Measurements from ENCODE around the gene ZNF44. TPM values are rescaled to one million over a fixed set of nuclear protein-coding genes. Genes with fewer than 3 reads are reported as not detected.
"Not testable (repeated sequence)": the region's sequence is repeated elsewhere in the genome, so short reads cannot be mapped to it uniquely, and the experiment has no call there.

Gene ZNF44
- total RNA-seq = 10 to 100 TPM; 71.2 to 73.8 TPM
- polyA plus RNA-seq = 10 to 100 TPM; 15.4 to 23.4 (median 20.9) TPM
- total RNA-seq = 20.1 to 150 (median 74.6) reads per million in 6 experiments

DNA sequence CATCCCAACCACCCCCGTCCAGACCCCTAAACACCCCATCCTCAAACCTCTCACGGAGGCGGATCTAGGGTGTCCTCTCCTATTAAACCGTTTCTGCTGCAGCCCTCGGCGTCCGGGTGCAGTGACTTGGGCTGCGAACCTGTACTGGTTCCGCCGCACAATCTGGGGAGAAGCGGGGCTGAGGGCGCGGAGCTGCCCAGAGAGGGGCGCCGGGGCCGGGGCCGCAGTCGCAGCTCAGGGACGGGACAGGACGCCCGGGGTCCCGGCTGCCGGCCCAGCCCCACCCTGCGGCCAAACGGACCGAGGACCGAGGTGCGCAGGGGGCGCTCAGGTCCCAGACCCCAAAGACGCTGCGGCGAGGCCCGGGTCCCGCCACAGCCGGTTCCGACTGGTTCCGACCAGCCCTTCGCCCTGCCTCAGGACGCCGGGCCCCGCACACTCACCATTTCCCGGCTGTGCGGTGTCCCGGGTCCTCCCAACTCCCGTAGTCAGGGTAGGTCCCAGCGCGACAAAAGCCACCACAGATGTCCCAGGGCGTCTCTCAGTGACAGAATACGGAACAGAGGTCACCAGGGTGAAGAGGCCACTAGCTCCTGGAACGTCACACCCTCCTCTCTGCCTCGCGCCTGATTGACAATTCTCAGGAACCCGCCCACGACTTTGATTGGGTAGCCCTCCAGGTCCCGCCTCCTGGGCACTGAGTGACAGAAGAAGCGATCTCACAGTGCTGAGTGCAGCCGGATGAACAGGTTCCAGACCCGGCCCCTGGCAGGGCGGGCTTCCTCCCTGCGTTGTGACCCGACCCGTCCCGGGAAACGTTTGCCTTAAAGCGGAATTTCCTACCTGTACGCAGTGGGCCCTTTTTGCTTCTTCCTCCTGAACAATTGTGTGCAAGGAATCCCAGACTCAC is at the start of gene ZNF44:
TSS of gene ZNF44 (minus strand) at position 635 of the 910 bp plus-strand sequence. CDS start at position 446, 189 bp downstream.
- Mint-ChIP-seq H3K4me1 (peaks cover 20 to 44% (median 40%) of the 10 kb centered on the region in 4 donors), H3K9me3 (no peaks in the 10 kb centered on the region), H3K4me3 (peak within 1 kb of the TSS; percentile 91 to 100 (median 98)), H3K27ac (peak within 1 kb of the TSS; percentile 91 to 99 (median 98)), H3K27me3 (no peaks in the 10 kb centered on the region), H3K36me3 (peaks cover 0 to 13% (median 5%) of the 10 kb centered on the region in 3 donors)
- POLR2A ChIA-PET = interaction anchor here (0.6 to 6.8 kb wide), 13 partner anchors 10 to 498 kb away, joined by 3 to 135 read pairs (median 3); partner anchors contain the start of genes ZNF136, ZNF442 and ZNF563
- peak; percentile 94 to 98 for ATAC-seq
- DNase-seq = peak; percentile 82 to 98 (median 95)

DNA sequence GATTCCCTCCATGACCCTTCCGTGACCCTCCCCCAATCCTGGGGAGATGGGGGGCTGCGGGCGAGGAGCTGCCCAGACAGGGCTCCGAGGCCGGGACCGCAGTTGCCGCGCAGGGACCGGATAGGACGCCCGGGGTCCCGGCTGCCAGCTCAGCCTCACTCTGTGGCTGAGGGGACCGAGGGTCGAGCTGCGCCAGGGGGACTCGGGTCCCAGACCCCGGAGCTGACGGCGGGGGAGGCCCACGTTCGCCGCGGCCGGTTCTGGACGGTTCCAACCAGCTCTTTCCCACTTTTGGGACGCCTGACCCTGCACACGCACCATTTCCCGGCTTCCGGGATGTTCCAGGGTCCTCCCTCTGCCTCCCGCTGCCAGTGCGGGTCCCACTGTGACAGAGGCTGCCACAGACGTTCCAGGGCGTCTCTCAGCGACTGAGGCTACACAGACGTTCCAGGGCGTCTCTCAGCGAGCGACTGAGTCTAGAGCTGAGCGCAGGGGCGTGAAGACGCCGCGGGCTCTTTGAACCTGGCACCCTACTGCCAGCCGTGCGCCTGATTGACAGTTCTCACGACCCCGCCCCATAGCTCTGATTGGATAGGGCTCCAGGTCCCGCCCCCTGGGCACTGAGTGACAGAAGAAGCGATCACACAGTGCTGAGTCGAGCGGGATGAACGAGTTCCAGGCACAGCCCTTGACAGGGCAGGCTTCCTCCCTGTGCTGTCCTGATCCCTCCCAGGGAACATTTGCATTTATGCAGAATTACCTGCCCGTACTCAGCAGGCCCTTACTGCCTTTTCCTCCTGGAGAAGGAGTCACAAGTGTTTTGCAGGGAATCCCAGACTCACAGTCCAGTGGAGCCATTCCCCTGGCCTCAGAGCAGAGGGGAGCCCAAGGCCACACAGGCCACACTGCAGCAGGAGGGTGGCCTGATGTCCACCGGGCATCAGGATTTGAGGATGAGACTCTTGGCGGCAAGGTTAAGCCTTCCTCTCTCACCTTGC is 38.8 kb upstream of the ZNF44 start, which contains the start of gene ZNF563:
TSS of gene ZNF563 (minus strand) at position 472 of the 998 bp plus-strand sequence. CDS start at position 321, 151 bp downstream.
- Mint-ChIP-seq H3K36me3 (peaks cover 0 to 2% (median 2%) of the 10 kb centered on the region in 3 donors), H3K27me3 (no peaks in the 10 kb centered on the region), H3K9me3 (no peaks in the 10 kb centered on the region), H3K27ac (peak within 1 kb of the TSS; percentile 90 to 99 (median 98)), H3K4me1 (peaks cover 29 to 45% (median 43%) of the 10 kb centered on the region in 4 donors), H3K4me3 (peak within 1 kb of the TSS; percentile 88 to 100 (median 98))
- POLR2A ChIA-PET = interaction anchor here (0.6 to 3.9 kb wide), 40 partner anchors 10 to 567 kb away, joined by 3 to 135 read pairs (median 4); partner anchors contain the start of genes GET3, JUNB, ZNF136 and ZNF439
- DNase-seq = peak; percentile 91 to 99 (median 98)
- ATAC-seq = peak; percentile 91 to 95

DNA sequence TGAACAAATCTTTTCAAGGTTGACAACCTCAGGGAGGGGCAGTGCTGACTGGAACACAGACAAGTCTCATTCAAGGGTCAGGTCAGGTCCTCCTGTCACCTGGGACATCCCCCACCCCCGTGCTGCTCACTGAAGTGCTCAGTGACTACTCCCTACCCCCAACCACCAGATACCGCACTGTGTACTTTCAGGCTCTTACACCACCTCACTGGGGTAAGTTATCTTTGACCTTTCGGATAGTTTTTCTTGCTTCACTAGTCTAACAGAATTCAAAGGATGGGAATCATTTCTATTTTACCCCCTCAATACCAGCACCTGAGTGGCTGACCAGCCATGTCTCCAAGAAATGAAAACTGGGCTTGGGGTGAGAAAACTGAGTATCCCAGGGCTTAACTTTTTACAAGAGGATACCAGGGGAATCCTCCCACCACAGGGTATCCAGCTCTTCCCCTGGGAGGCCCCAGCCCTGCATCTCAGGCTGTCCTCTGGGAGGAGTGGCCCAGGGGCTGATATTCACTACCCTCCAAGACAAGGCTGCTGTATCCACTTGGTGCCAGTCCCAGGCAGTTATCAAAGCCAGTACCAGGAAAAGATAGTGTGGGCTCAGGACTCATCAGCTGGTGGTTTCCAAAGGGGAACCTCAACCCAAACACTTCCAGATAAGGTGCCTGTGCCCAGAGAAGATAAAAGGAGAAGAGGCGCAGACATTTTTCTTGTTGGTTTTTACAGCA is 36.7 kb upstream of the ZNF44 start:
- Mint-ChIP-seq H3K27me3 (no peaks in the 10 kb centered on the region), H3K4me3 (peak overlapping the region; percentile 88 to 100 (median 98)), H3K36me3 (peaks cover 0 to 8% (median 7%) of the 10 kb centered on the region in 3 donors), H3K27ac (peak overlapping the region; percentile 88 to 99 (median 97)), H3K4me1 (peaks cover 31 to 57% (median 49%) of the 10 kb centered on the region in 4 donors), H3K9me3 (no peaks in the 10 kb centered on the region)
- POLR2A ChIA-PET = interaction anchor here (0.6 to 3.9 kb wide), 7 partner anchors 34 to 1565 kb away, joined by 3 to 135 read pairs (median 7); partner anchors contain the start of genes ZNF44 and ZNF442
- peak; percentile 12 for ATAC-seq
- peak; percentile 20 to 74 (median 37) for DNase-seq

DNA sequence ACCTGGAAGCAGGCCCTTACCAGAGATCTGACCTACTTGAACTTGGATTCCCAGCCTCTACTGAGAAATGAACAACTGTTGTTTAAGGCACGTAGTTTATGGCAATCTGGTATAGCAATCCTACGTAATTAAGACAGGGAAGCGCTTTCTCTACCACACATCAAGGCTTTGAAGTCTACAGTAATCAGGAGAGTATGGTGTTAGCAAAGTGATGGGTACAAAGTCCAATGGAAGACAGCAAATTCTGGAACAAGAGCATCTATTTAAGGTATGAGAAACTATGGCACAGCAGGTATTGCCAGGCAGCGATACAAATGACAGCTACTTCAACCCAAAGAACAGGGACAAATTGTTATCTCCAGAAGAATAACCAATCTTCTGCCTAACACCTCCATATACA is 35.7 kb upstream of the ZNF44 start:
- Mint-ChIP-seq H3K4me3 (peak overlapping the region in 7 of 10 donors; percentile 2 to 100 (median 99)), H3K27ac (peak overlapping the region in 9 of 10 donors; percentile 3 to 99 (median 98)), H3K36me3 (peaks cover 0 to 19% (median 12%) of the 10 kb centered on the region in 3 donors), H3K9me3 (no peaks in the 10 kb centered on the region), H3K27me3 (no peaks in the 10 kb centered on the region), H3K4me1 (peaks cover 35 to 62% (median 56%) of the 10 kb centered on the region in 4 donors)
- no peak for ATAC-seq
- POLR2A ChIA-PET = interaction anchor here (3.9 kb wide), 1 partner anchor 39 kb away, joined by 135 read pairs; the partner anchor contains the start of gene ZNF44
- DNase-seq = no peak

DNA sequence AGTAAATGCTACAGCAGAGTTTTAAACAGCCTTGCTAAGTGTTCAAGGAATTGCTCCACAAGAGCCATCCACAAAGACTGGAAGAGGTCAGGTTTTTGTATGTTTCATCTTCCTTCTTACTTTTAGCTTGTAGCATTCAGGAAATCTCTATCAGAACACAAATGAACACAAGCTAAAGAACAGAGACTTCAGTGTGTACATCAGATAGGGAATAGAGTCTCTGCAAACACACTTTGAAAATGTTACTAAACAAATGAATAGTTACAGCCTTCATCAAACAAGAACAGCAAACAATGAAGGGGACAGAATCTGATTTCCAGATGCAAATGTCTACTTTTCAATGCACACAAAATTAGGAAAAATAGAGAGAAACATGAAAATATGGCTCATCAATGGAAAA is 31.0 kb upstream of the ZNF44 start:
- Mint-ChIP-seq H3K27me3 (no peaks in the 10 kb centered on the region), H3K4me1 (peaks cover 15 to 36% (median 31%) of the 10 kb centered on the region in 4 donors), H3K4me3 (no peak overlapping the region), H3K9me3 (peaks cover 0 to 15% (median 5%) of the 10 kb centered on the region in 9 donors), H3K27ac (peak overlapping the region in 1 of 10 donors; percentile 8), H3K36me3 (peaks cover 15 to 58% (median 48%) of the 10 kb centered on the region in 3 donors)
- no peak for DNase-seq
- ATAC-seq = no peak
- POLR2A ChIA-PET = interaction anchor here (0.6 kb wide), 2 partner anchors 9 to 58 kb away, joined by 3 to 4 read pairs; no protein-coding TSS in a partner anchor

DNA sequence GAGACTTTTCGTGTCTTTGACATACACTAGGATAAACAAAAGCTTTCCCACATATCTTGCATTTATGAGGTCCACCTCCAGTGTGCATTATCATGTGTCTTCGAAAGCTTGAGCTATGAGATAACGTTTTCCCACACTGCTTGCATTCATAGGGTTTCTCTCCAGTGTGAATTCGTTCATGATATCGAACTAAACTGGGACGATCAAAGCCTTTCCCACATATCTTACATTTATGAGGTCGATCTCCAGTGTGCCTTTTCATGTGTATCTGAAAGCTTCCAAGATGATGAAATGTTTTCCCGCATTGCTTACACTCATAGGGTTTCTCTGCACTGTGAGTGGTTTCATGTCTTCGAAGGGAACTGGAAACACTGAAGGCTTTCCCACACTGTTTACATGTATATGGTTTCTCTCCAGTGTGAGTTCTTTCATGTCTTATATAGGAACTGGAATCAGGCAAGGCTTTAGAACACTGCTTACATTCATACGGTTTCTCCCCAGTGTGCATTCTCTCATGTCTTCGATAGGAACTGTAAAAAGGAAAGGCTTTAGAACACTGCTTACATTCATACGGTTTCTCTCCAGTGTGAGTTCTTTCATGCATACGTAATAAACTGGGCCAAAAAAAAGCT is 24.2 kb upstream of the ZNF44 start:
- Mint-ChIP-seq H3K27me3 (no peaks in the 10 kb centered on the region), H3K4me1 (peaks cover 0 to 4% (median 2%) of the 10 kb centered on the region in 4 donors)

DNA sequence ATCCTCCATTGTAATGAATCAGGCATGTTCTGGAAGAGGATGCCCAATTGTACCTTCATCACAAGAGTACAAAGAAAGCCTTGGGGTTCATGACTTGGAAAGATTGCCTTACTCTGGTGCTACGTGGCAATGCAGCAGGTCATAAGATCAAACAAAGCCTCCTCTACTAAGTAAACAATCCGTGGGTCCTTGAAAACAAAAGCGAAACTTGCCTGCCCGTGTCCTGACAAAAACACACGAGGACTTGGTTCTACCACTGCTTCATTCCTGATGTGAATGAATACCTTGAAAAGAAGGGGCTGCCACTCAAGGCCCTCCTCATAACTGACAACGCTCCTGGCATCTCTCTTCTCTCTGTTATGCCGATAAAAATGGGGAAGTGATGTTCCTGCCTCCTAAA is 19.9 kb upstream of the ZNF44 start:
- peaks cover 20 to 51% (median 48%) of the 10 kb centered on the region in 3 donors for H3K36me3 Mint-ChIP-seq
- peaks cover 0 to 36% (median 22%) of the 10 kb centered on the region in 9 donors for H3K9me3 Mint-ChIP-seq
- peaks cover 0 to 4% (median 2%) of the 10 kb centered on the region in 4 donors for H3K4me1 Mint-ChIP-seq
- POLR2A ChIA-PET = interaction anchor here (0.7 kb wide), 2 partner anchors 9 to 132 kb away, joined by 3 to 6 read pairs; no protein-coding TSS in a partner anchor
- no peak for ATAC-seq
- H3K27me3 Mint-ChIP-seq = no peaks in the 10 kb centered on the region
- no peak overlapping the region for H3K4me3 Mint-ChIP-seq
- no peak overlapping the region for H3K27ac Mint-ChIP-seq
- no peak for DNase-seq

More for the DNA sequence above, 24.2 kb upstream of the ZNF44 start:
- H3K36me3 Mint-ChIP-seq = peaks cover 34 to 81% (median 78%) of the 10 kb centered on the region in 3 donors
- no peak overlapping the region for H3K4me3 Mint-ChIP-seq
- DNase-seq (no peak), ATAC-seq (no peak)
- H3K27ac Mint-ChIP-seq = no peak overlapping the region
- POLR2A ChIA-PET = no interaction called here
- peaks cover 0 to 43% (median 29%) of the 10 kb centered on the region in 9 donors for H3K9me3 Mint-ChIP-seq

DNA sequence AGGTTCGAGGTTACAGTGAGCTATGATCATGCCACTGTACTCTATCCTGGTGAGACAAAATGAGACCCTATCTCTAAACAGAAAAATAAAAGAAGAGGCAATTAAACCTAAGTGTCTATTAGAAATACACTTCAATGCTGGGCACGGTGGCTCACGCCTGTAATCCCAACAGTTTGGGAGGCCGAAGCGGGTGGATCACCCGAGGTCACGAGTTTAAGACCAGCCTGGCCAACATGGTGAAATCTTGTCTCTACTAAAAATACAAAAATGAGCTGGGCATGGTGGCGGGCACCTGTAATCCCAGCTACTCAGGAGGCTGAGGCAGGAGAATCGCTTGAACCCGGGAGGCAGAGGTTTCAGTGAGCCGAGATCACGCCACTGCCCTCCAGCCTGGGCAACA is 14.2 kb upstream of the ZNF44 start:
- H3K27me3 Mint-ChIP-seq, H3K9me3 Mint-ChIP-seq, DNase-seq, H3K4me3 Mint-ChIP-seq, ATAC-seq, H3K4me1 Mint-ChIP-seq, H3K27ac Mint-ChIP-seq: not testable (repeated sequence)
- peaks cover 0 to 12% (median 8%) of the 10 kb centered on the region in 3 donors for H3K36me3 Mint-ChIP-seq
- POLR2A ChIA-PET = interaction anchor here (0.6 to 1.1 kb wide), 2 partner anchors 14 to 15 kb away, joined by 3 to 6 read pairs; partner anchors contain the start of gene ZNF44

DNA sequence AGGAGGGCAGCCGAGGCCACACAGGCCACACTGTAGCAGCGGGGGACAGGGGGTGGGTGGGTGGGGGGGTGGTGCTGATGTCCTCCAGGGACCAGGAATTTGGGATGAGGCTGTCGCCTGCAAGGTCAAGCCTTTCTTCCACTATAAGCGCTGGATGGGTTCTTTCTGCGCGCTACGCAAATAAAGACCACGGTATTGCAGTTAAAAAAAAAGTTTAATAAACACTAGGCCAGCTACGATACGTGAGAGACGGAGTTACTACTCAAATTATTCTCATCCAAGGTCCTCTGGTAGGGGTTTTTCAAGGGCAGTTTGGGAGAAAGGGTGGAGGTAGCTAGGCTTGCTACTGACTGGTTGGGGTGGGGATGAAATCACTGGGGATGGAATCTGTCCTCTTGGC is 508 bp upstream of the ZNF44 start:
- Mint-ChIP-seq H3K4me3 (peak overlapping the region; percentile 91 to 100 (median 97)), H3K36me3 (peaks cover 0 to 13% (median 5%) of the 10 kb centered on the region in 3 donors), H3K4me1 (peaks cover 18 to 37% (median 34%) of the 10 kb centered on the region in 4 donors), H3K27me3 (no peaks in the 10 kb centered on the region), H3K27ac (peak overlapping the region; percentile 91 to 98 (median 97)), H3K9me3 (no peaks in the 10 kb centered on the region)
- no peak for ATAC-seq
- DNase-seq = no peak
- POLR2A ChIA-PET = interaction anchor here (0.6 to 6.8 kb wide), 12 partner anchors 13 to 497 kb away, joined by 3 to 135 read pairs (median 4); partner anchors contain the start of genes ZNF136 and ZNF563

DNA sequence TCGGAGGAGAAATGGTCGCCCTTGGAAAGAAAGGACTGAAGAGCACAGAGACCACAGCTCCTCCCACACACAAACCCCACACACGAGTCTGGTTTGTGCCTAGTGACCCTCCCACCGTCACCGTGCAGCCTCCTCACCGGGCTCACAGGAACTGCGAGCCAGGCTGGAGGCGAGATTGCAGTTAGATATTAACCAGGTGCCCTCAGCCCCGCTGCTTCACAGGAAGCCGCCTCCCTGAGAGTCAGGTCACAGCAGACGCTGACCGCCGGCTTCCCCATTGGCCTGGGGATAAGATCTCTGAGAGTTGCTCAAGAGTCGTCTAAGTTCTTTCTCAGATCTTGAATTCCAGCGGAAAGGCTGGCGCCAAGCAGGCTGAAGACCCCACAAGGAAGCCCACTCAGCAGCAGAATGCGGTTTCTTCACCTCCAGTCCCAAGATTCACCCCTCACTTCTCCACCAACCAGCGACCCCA is 870 bp downstream of the ZNF44 start:
- ATAC-seq = peak; percentile 11 to 12
- H3K4me3 Mint-ChIP-seq = peak overlapping the region; percentile 91 to 100 (median 98)
- peaks cover 0 to 13% (median 5%) of the 10 kb centered on the region in 3 donors for H3K36me3 Mint-ChIP-seq
- no peaks in the 10 kb centered on the region for H3K27me3 Mint-ChIP-seq
- POLR2A ChIA-PET = interaction anchor here (1.0 to 6.8 kb wide), 7 partner anchors 10 to 131 kb away, joined by 3 to 135 read pairs (median 8); partner anchors contain the start of genes ZNF136, ZNF442 and ZNF563
- H3K9me3 Mint-ChIP-seq = no peaks in the 10 kb centered on the region
- peak overlapping the region; percentile 91 to 99 (median 97) for H3K27ac Mint-ChIP-seq
- DNase-seq = peak; percentile 28 to 68 (median 35)
- peaks cover 19 to 51% (median 47%) of the 10 kb centered on the region in 4 donors for H3K4me1 Mint-ChIP-seq
